K562 (cell line): ENCODE results near the gene P4HTM. TPM values are rescaled to one million over a fixed set of nuclear protein-coding genes. Genes with fewer than 3 reads are reported as not detected.
A peak's percentile ranks its signal among the peaks of the same experiment; 100 is the strongest.

ENCODE experiments used
- ATAC-seq: fragments of 200-7000 bp; cut with Tn5 transposase; 3 replicates; pipeline ENCODE4 v1.9.1; 2020; ENCODE audit warnings: moderate library complexity
- BruUV-seq: library from RNA; stranded (reverse); fragments of 400-500 nt; replicated peaks from 2 replicates; lab custom pipeline; 2021; lab: Mats Ljungman, UMichigan
- CTCF ChIA-PET: fragments of 300-600 bp; formaldehyde crosslinking; extraction: SDS; loops from one replicate; lab custom pipeline; 2021; ENCODE audit warnings: low intra/inter-chr PET ratio; lab: Yijun Ruan, JAX
- POLR2A ChIA-PET: fragments of 300-600, 350-650 bp; sonication (Branson Sonifier 250); formaldehyde crosslinking; extraction: SDS; loops from one replicate; lab custom pipeline; 2021; ENCODE audit warnings: antibody characterized with exemption, inconsistent platforms; lab: Yijun Ruan, JAX
- DNase-seq, 4 experiments: peaks; one replicate each; pipeline versions ENCODE4 v3.0.0 to v3.0.0-alpha.2; 2011 to 2018; ENCODE audit warnings: low spot score in 3 of 4, mixed read lengths in 3 of 4; ENCODE audit errors: extremely low read depth in 1 of 4
- FAIRE-seq: peaks from 2 replicates; lab custom pipeline; 2011; peaks lifted over from hg19 to GRCh38; lab: Jason Lieb, UNC
- H2AFZ ChIP-seq: 2 replicates; pipeline ENCODE4 v1.6.0; 2011; ENCODE audit warnings: low read depth, low read length, control low read depth, inconsistent platforms
- H3K27ac ChIP-seq: fragments of 200-600 bp; 3 replicates; pipeline ENCODE4 v1.8.0; 2011; ENCODE audit warnings: low read depth, mild to moderate bottlenecking, control low read depth, inconsistent platforms, low read length, moderate library complexity, mixed read lengths; ENCODE audit errors: extremely low read depth
- H3K27me3 ChIP-seq, 2 experiments: fragments of 300-600 bp in 1 of 2; 2 replicates in 1 of 2; 3 replicates in 1 of 2; pipeline versions ENCODE4 v1.6.0 to v1.8.0; 2011; ENCODE audit warnings: inconsistent platforms in 2 of 2, low read length in 2 of 2, mild to moderate bottlenecking in 1 of 2, mixed read lengths in 1 of 2, moderate library complexity in 1 of 2; ENCODE audit not compliant: control insufficient read depth in 2 of 2, insufficient read depth in 2 of 2
- H3K36me3 ChIP-seq: fragments of 300-600 bp; 3 replicates; pipeline ENCODE4 v1.8.0; 2011; ENCODE audit warnings: mild to moderate bottlenecking, low read length, inconsistent platforms; ENCODE audit not compliant: control insufficient read depth, insufficient read depth
- H3K4me1 ChIP-seq, 2 experiments: fragments of 200-600 bp in 1 of 2; replicated peaks in 1 of 2; 2 replicates in 1 of 2; 3 replicates in 1 of 2; pipeline versions ENCODE4 v1.5.1 to v1.8.0; 2011; ENCODE audit warnings: inconsistent platforms in 2 of 2, low read length in 2 of 2, mild to moderate bottlenecking in 1 of 2, mixed read lengths in 1 of 2, moderate library complexity in 1 of 2; ENCODE audit not compliant: control insufficient read depth in 2 of 2, insufficient read depth in 2 of 2
- H3K4me2 ChIP-seq: 2 replicates; pipeline ENCODE4 v1.6.1; 2011; ENCODE audit warnings: low read length, control low read depth, inconsistent platforms, mixed read lengths; ENCODE audit not compliant: insufficient read depth
- H3K4me3 ChIP-seq: fragments of 200-600 bp; sonication (generic), shearing (Covaris generic); 2 replicates; pipeline ENCODE4 v1.5.1; 2016; ENCODE audit warnings: control low read depth, inconsistent platforms
- H3K79me2 ChIP-seq: fragments of 200-600 bp; 3 replicates; pipeline ENCODE4 v1.8.0; 2011; ENCODE audit warnings: low read length, inconsistent platforms; ENCODE audit not compliant: control insufficient read depth, insufficient read depth
- H3K9ac ChIP-seq, 2 experiments: 2 replicates each; pipeline versions ENCODE4 v1.6.0 to v1.6.1; 2011; ENCODE audit warnings: low read depth in 2 of 2, low read length in 2 of 2, control low read depth in 1 of 2, inconsistent platforms in 1 of 2, mild to moderate bottlenecking in 1 of 2, mixed read lengths in 1 of 2; ENCODE audit not compliant: insufficient read depth in 1 of 2
- H3K9me1 ChIP-seq: one replicate; pipeline ENCODE4 v1.6.0; 2011; ENCODE audit warnings: inconsistent platforms, mild to moderate bottlenecking, low read length, moderate library complexity; ENCODE audit not compliant: control insufficient read depth, insufficient read depth
- H3K9me3 ChIP-seq: replicated peaks from 2 replicates; pipeline ENCODE4 v1.5.1; 2011; ENCODE audit warnings: low read depth, low read length, inconsistent platforms; ENCODE audit not compliant: control insufficient read depth, insufficient read depth
- H4K20me1 ChIP-seq: replicated peaks from 2 replicates; pipeline ENCODE4 v1.6.1; 2011; ENCODE audit warnings: low read length, inconsistent platforms, mixed read lengths; ENCODE audit not compliant: control insufficient read depth, insufficient read depth
- CHCHD3 ChIP-seq: fragments of 250-450 bp; sonication (Bioruptor Pico); IDR thresholded peaks from 2 replicates; pipeline ENCODE4 v2.1.2; 2022; ENCODE audit warnings: mild to moderate bottlenecking
- EP400 ChIP-seq: fragments of 450-650 bp; IDR thresholded peaks from 2 replicates; pipeline ENCODE4 v1.6.1; 2017; ENCODE audit warnings: antibody characterized with exemption, mild to moderate bottlenecking, moderate library complexity
- FOXK2 ChIP-seq, 2 experiments: fragments of 450-650 bp; IDR thresholded peaks in 1 of 2; conservative IDR thresholded peaks in 1 of 2; 2 replicates each; pipeline ENCODE4 v1.6.1; 2016; ENCODE audit warnings: low read depth in 2 of 2, mild to moderate bottlenecking in 1 of 2
- YY1 ChIP-seq, 3 experiments: IDR thresholded peaks; 2 replicates each; pipeline ENCODE4 v1.6.1; 2011; ENCODE audit warnings: low read length in 2 of 3, mild to moderate bottlenecking in 2 of 3, moderate library complexity in 2 of 3, borderline replicate concordance in 1 of 3, control low read depth in 1 of 3, low read depth in 1 of 3; ENCODE audit not compliant: insufficient read depth in 3 of 3, insufficient replicate concordance in 2 of 3, control insufficient read depth in 1 of 3, insufficient read length in 1 of 3; ENCODE audit errors: extremely low read depth in 1 of 3
- ZNF583 ChIP-seq: fragments of 250-450 bp; sonication (Bioruptor Pico); IDR thresholded peaks from 2 replicates; pipeline ENCODE4 v1.4.0; 2020
- WGBS: fragments of 100-300 bp; shearing (Covaris generic); methylation state at CpG from one replicate; pipeline ENCODE4 v1.1.6; 2016; ENCODE audit warnings: low coverage, mixed read lengths; ENCODE audit not compliant: insufficient coverage; ENCODE audit errors: missing lambda C conversion rate; 5-methylcytosine and 5-hydroxymethylcytosine counted together
- in situ Hi-C: fragments of 300-500 bp; cut with MboI; formaldehyde crosslinking; loops from 4 replicates; pipeline ENCODE4 v1.15.0; 2018; ENCODE audit warnings: inconsistent platforms, mixed read lengths
- intact Hi-C: fragments of 100-400 bp; cut with micrococcal nuclease; formaldehyde crosslinking; loops from 2 replicates; pipeline ENCODE4 v1.14.2; 2022
- polyA plus RNA-seq, 8 experiments: library from polyadenylated mRNA; depleted of rRNA in 4 of 8; stranded (reverse) in 5 of 8; unstranded in 3 of 8; fragments of >200 nt; fragmentation: Nextera tagmentation in 2 of 8; fragmentation: Illumina TruSeq in 1 of 8; extraction: Ambion mirVana in 2 of 8; extraction: Trizol in 1 of 8; gene quantifications; 2 replicates each; pipeline versions ENCODE4 v1.2.1 to v1.2.3, GENCODE V29; 2011 to 2014; ENCODE audit warnings: inconsistent platforms in 1 of 8, missing spikeins in 1 of 8
- total RNA-seq, 7 experiments: library from RNA; depleted of rRNA in 6 of 7; stranded (reverse); fragments of >200 nt in 6 of 7; fragmentation: Illumina TruSeq in 2 of 7; extraction: Trizol in 2 of 7; gene quantifications; 2 replicates each; pipeline versions ENCODE4 v1.2.1 to v1.2.3, GENCODE V29; 2011 to 2021; ENCODE audit warnings: low replicate concordance in 1 of 7
- TF ChIP-seq, protein P1 (sequence below): conservative IDR thresholded peaks from 2 replicates; pipeline ENCODE4 v1.6.1; 2011; ENCODE audit warnings: low read depth, mild to moderate bottlenecking, low read length; ENCODE audit not compliant: control insufficient read depth
- TF ChIP-seq, protein P2 (sequence below): fragments of 250-450 bp; sonication (Bioruptor Pico); IDR thresholded peaks from 2 replicates; pipeline ENCODE4 v1.5.1; 2021; ENCODE audit warnings: mild to moderate bottlenecking

The P4HTM gene
- total and polyA plus RNA-seq, 9 of the 15 experiments (the other 6 are each of a cell fraction or from before 2014, with no cell fraction given) = 0.09 to 0.66 (median 0.25) TPM; not detected in 2

DNA sequence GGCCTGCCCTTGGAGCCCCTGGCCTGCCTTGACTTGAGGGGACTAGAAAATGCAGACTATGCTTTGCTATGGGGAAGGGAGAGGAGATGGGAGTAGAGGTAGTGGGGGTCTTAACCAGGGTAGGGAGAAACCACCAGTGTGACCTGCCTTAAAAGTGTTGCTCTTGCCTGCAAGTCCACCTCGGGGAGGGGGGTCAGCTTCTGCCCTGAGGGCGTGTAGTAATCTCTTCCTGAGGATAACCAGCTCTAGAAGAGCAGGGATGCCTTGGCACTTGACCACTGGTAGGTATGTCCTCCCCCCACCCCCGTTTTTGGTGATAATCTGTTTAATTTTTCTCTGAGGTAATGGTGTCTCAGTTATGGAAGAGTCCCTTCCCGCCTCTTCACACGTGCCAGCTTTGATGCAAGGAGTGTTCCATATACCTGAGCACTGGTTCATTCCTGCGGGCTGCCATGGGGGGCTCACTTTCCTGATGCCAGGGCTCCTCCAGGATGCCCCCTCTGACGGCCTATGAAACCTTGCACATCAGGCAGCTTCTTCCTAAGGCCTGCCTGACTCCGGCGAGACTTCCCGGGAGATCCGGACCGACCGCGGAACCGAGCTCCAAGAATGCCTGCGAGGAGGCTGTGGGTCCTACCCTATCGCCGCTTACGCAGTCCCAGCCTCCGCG lies 780 bp upstream of the P4HTM start (continued):
- TF ChIP-seq FOXK2 (conservative IDR thresholded peaks at IDR 0.05 in 1 of 2, IDR thresholded peaks at IDR 0.05 in 1 of 2; ENCODE audit: low read depth in 2 of 2) (no peak), EP400 (0 out of 2 replicates have a peak, but pooled peaks have one; percentile 69), YY1 (IDR thresholded peaks at IDR 0.05; ENCODE audit: borderline replicate concordance in 1 of 3, control insufficient read depth in 1 of 3, extremely low read depth in 1 of 3, insufficient read depth in 3 of 3, insufficient read length in 1 of 3, insufficient replicate concordance in 2 of 3, low read depth in 1 of 3, low read length in 2 of 3) (no peak)
- TF ChIP-seq, protein P1, sequence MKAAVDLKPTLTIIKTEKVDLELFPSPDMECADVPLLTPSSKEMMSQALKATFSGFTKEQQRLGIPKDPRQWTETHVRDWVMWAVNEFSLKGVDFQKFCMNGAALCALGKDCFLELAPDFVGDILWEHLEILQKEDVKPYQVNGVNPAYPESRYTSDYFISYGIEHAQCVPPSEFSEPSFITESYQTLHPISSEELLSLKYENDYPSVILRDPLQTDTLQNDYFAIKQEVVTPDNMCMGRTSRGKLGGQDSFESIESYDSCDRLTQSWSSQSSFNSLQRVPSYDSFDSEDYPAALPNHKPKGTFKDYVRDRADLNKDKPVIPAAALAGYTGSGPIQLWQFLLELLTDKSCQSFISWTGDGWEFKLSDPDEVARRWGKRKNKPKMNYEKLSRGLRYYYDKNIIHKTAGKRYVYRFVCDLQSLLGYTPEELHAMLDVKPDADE = no peak

GRCh38 chr3:48990636-48991469 lies 812 bp downstream of the P4HTM start:
- intact Hi-C loops = no loop called here
- Histone ChIP-seq H3K4me3 (no peak overlapping the region), H3K9me3 (no peaks in the 10 kb centered on the region), H3K9me1 (no peaks in the 10 kb centered on the region), H3K36me3 (peaks cover 2% of the 10 kb centered on the region; the same call in 1 of the 3 replicates), H3K27ac (no peak overlapping the region), H3K4me1 (peaks cover 9 to 21% of the 10 kb centered on the region in 2 experiments), H3K9ac (peak overlapping the region in 1 of 2 experiments; percentile 61; a peak in 1 of 4 replicates), H3K27me3 (no peaks in the 10 kb centered on the region), H3K79me2 (no peaks in the 10 kb centered on the region), H3K4me2 (no peak overlapping the region), H4K20me1 (no peaks in the 10 kb centered on the region), H2AFZ (no peak overlapping the region)
- POLR2A ChIA-PET = interaction anchor here (0.7 to 1.1 kb wide), 4 partner anchors 11 to 103 kb away, joined by 3 to 4 read pairs (median 4); partner anchors contain the start of gene WDR6
- ATAC-seq = no peak
- TF ChIP-seq ZNF583 (CRISPR knock-in tag) (no peak), CHCHD3 (CRISPR knock-in tag) (no peak)
- TF ChIP-seq, protein P2, sequence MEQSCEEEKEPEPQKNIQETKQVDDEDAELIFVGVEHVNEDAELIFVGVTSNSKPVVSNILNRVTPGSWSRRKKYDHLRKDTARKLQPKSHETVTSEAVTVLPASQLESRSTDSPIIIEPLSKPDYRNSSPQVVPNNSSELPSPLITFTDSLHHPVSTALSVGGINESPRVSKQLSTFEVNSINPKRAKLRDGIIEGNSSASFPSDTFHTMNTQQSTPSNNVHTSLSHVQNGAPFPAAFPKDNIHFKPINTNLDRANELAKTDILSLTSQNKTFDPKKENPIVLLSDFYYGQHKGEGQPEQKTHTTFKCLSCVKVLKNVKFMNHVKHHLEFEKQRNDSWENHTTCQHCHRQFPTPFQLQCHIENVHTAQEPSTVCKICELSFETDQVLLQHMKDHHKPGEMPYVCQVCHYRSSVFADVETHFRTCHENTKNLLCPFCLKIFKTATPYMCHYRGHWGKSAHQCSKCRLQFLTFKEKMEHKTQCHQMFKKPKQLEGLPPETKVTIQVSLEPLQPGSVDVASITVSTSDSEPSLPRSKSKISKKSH (CRISPR knock-in tag) = no peak
- BruUV-seq = no TSS peak
- 72% methylated on average over 14 of the region's 40 CpGs for WGBS
- CTCF ChIA-PET = no interaction called here
- FAIRE-seq = no peak
- DNase-seq = no peak
- in situ Hi-C loops = no loop called here
